ENCODE data around the gene EPAS1. TPM values are rescaled to one million over a fixed set of nuclear protein-coding genes. Genes with fewer than 3 reads are reported as not detected.

Gene EPAS1
- total and polyA plus RNA-seq, 2 of the 8 experiments (the other 6 are each of a cell fraction or from before 2014, with no cell fraction given), result 2.0 to 4.9 TPM

DNA sequence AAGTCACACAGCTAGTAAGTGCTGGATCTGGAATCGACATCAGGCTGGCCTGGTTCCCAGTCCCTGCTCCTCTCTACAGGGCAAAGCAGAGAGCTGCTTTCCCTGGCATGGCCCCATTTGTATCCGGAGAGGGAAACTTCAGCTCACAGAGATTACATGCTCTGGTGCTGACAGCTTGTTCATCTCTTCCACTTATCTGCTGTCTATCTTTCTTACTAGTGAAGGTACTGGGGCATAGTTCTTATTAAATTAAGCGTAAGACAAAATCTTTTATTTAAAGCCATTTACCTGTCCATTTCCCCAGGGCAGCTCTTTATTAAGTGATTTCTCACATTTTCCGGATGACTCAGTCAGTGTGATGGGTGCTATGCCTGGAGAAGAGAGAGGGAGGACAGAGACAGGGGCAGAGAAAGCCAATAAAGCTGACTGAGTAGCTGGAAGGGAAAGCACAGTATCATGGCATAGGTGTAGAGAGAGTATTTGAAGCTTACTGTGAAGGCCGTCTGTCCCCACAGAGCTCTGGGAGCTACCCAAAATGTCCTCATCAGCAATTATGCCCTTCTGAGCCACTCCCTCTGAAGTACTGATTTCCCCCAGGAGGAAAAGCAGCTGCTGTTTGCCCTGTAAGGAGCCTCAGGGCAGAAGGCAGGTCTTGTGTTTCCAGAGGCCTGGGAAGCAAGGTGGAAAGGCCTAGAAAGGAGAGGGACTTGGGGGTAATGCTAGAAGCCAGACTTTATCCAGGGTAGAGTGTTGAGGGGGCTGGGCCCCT is 44.1 kb upstream of the EPAS1 start (continued):
- no peak for TF ChIP-seq POU5F1 (IDR thresholded peaks at IDR 0.05; ENCODE audit: low read depth, low read length)
- no peak for TF ChIP-seq BACH1 (IDR thresholded peaks at IDR 0.05; ENCODE audit: low read length)
- TF ChIP-seq HDAC2 (IDR thresholded peaks at IDR 0.05; ENCODE audit: borderline replicate concordance in 1 of 2, low read depth in 2 of 2, low read length in 2 of 2), result no peak
- no peak for TF ChIP-seq GTF2F1 (IDR thresholded peaks at IDR 0.05; ENCODE audit: borderline replicate concordance, low read depth, low read length)
- TF ChIP-seq NANOG (IDR thresholded peaks at IDR 0.05; ENCODE audit: insufficient read depth, low read depth, low read length, poor library complexity, severe bottlenecking), result no peak
